K562 (cell line): Measurements from ENCODE around the gene ZFAND2A. TPM values are rescaled to one million over a fixed set of nuclear protein-coding genes. Genes with fewer than 3 reads are reported as not detected.
A peak's percentile ranks its signal among the peaks of the same experiment; 100 is the strongest.

ENCODE experiments used
- CBX3 ChIP-seq, 2 experiments: IDR thresholded peaks; 1 replicate in 1 of 2; 2 replicates in 1 of 2; pipeline ENCODE4 v1.6.1; 2012; ENCODE audit warnings: inconsistent platforms in 2 of 2, low read length in 2 of 2, borderline replicate concordance in 1 of 2, control low read depth in 1 of 2
- GTF2B ChIP-seq: IDR thresholded peaks from 2 replicates; pipeline ENCODE4 v1.6.1; 2011; ENCODE audit not compliant: insufficient read length; ENCODE audit errors: extremely low read depth
- GTF2F1 ChIP-seq: IDR thresholded peaks from 2 replicates; pipeline ENCODE4 v1.6.1; 2011; ENCODE audit warnings: low read depth, low read length, improper control_type of control experiment
- KLF6 ChIP-seq: fragments of 250-450 bp; sonication (Bioruptor Pico); IDR thresholded peaks from 2 replicates; pipeline ENCODE4 v1.4.0; 2020; ENCODE audit warnings: mild to moderate bottlenecking, moderate library complexity, borderline replicate concordance
- LARP7 ChIP-seq: fragments of 450-650 bp; IDR thresholded peaks from 2 replicates; pipeline ENCODE4 v1.6.1; 2016
- NFIX ChIP-seq: fragments of 250-450 bp; sonication (Bioruptor Pico); IDR thresholded peaks from 2 replicates; pipeline ENCODE4 v1.4.0; 2020; ENCODE audit warnings: low read depth, mild to moderate bottlenecking, moderate library complexity
- RUNX1 ChIP-seq: sonication (generic); IDR thresholded peaks from 2 replicates; pipeline ENCODE4 v1.6.1; 2016; ENCODE audit warnings: antibody characterized with exemption, low read depth
- SIN3A ChIP-seq, 2 experiments: fragments of 150-350 bp in 1 of 2; IDR thresholded peaks; 2 replicates each; pipeline ENCODE4 v1.6.1; 2011 to 2016; ENCODE audit warnings: borderline replicate concordance in 2 of 2, low read depth in 2 of 2, low read length in 2 of 2, mild to moderate bottlenecking in 2 of 2, moderate library complexity in 2 of 2; ENCODE audit not compliant: control insufficient read depth in 1 of 2
- SRF ChIP-seq, 2 experiments: fragments of 250-450, 450-650 bp in 1 of 2; sonication (Bioruptor Pico) in 1 of 2; sonication (generic) in 1 of 2; formaldehyde crosslinking; IDR thresholded peaks; 2 replicates each; pipeline versions ENCODE4 v1.5.0 to v1.5.1; 2020 to 2022; ENCODE audit warnings: mild to moderate bottlenecking in 1 of 2, missing genetic modification reagents in 1 of 2
- polyA plus RNA-seq, 8 experiments: library from polyadenylated mRNA; depleted of rRNA in 4 of 8; stranded (reverse) in 5 of 8; unstranded in 3 of 8; fragments of >200 nt; fragmentation: Nextera tagmentation in 2 of 8; fragmentation: Illumina TruSeq in 1 of 8; extraction: Ambion mirVana in 2 of 8; extraction: Trizol in 1 of 8; gene quantifications; 2 replicates each; pipeline versions ENCODE4 v1.2.1 to v1.2.3, GENCODE V29; 2011 to 2014; ENCODE audit warnings: inconsistent platforms in 1 of 8, missing spikeins in 1 of 8
- total RNA-seq, 7 experiments: library from RNA; depleted of rRNA in 6 of 7; stranded (reverse); fragments of >200 nt in 6 of 7; fragmentation: Illumina TruSeq in 2 of 7; extraction: Trizol in 2 of 7; gene quantifications; 2 replicates each; pipeline versions ENCODE4 v1.2.1 to v1.2.3, GENCODE V29; 2011 to 2021; ENCODE audit warnings: low replicate concordance in 1 of 7
- TF ChIP-seq, protein P1 (sequence below), 2 experiments: fragments of 450-650 bp; IDR thresholded peaks; 2 replicates each; pipeline ENCODE4 v1.6.1; 2016

The ZFAND2A gene
- total and polyA plus RNA-seq, 9 of the 15 experiments (the other 6 are each of a cell fraction or from before 2014, with no cell fraction given), result 16.8 to 56.8 (median 26.1) TPM

GRCh38 chr7:1159891-1160669, at the start of gene ZFAND2A (continued):
- peak in 1 of 2 experiments; percentile 71; a peak in 1 of 4 replicates for TF ChIP-seq SRF (CRISPR knock-in tag; IDR thresholded peaks at IDR 0.05)
- no peak for TF ChIP-seq GTF2B
- peak; percentile 95 for TF ChIP-seq SIN3A (IDR thresholded peaks at IDR 0.05; ENCODE audit: borderline replicate concordance in 2 of 2, control insufficient read depth in 1 of 2, low read depth in 2 of 2, low read length in 2 of 2)
- TF ChIP-seq, protein P1, sequence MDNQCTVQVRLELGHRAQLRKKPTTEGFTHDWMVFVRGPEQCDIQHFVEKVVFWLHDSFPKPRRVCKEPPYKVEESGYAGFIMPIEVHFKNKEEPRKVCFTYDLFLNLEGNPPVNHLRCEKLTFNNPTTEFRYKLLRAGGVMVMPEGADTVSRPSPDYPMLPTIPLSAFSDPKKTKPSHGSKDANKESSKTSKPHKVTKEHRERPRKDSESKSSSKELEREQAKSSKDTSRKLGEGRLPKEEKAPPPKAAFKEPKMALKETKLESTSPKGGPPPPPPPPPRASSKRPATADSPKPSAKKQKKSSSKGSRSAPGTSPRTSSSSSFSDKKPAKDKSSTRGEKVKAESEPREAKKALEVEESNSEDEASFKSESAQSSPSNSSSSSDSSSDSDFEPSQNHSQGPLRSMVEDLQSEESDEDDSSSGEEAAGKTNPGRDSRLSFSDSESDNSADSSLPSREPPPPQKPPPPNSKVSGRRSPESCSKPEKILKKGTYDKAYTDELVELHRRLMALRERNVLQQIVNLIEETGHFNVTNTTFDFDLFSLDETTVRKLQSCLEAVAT (IDR thresholded peaks at IDR 0.05), result peak in 1 of 2 experiments; percentile 98; a peak in 2 of 4 replicates
- no peak for TF ChIP-seq RUNX1
- TF ChIP-seq GTF2F1, result no peak
- no peak for TF ChIP-seq NFIX (CRISPR knock-in tag)
- TF ChIP-seq CBX3 (IDR thresholded peaks at IDR 0.05; ENCODE audit: borderline replicate concordance in 1 of 2, low read length in 2 of 2), result no peak
- TF ChIP-seq KLF6 (CRISPR knock-in tag), result no peak
- TF ChIP-seq LARP7, result no peak
